ENCODE results near the gene CPNE7. TPM values are rescaled to one million over a fixed set of nuclear protein-coding genes. Genes with fewer than 3 reads are reported as not detected.

The CPNE7 gene
- total and polyA plus RNA-seq, 2 donors (not counting 1 experiment from before 2014, with no cell fraction given), result 0.51 to 0.76 TPM

- H3K4me1 Mint-ChIP-seq, result peaks cover 9% of the 10 kb centered on the region
- Histone ChIP-seq H3K4me2 (replicated peaks; ENCODE audit: low read depth, low read length, poor library complexity, severe bottlenecking) (no peak overlapping the region), H3K36me3 (replicated peaks in 1 of 2; ENCODE audit: control extremely low read depth in 1 of 2, control insufficient read depth in 1 of 2, extremely low read depth in 1 of 2, insufficient read depth in 2 of 2, low read length in 1 of 2) (no peaks in the 10 kb centered on the region), H3K79me2 (ENCODE audit: control insufficient read depth, insufficient read depth, low read length) (no peaks in the 10 kb centered on the region), H2AFZ (ENCODE audit: insufficient read depth, low read depth, low read length, poor library complexity, severe bottlenecking) (no peak overlapping the region), H3K9me3 (ENCODE audit: control extremely low read depth in 1 of 3, control insufficient read depth in 2 of 3, insufficient read depth in 1 of 3, low read length in 2 of 3) (peaks cover 0 to 12% (median 0%) of the 10 kb centered on the region in 3 donors), H4K20me1 (ENCODE audit: control insufficient read depth, insufficient read depth, low read length, poor library complexity, severe bottlenecking) (no peaks in the 10 kb centered on the region), H3K27me3 (replicated peaks in 1 of 4; ENCODE audit: control extremely low read depth in 1 of 4, control insufficient read depth in 3 of 4, insufficient read depth in 4 of 4, low read length in 3 of 4) (peaks cover 0 to 4% (median 0%) of the 10 kb centered on the region in 4 experiments), H3K4me1 (ENCODE audit: control insufficient read depth in 2 of 2, insufficient read depth in 2 of 2, low read length in 2 of 2) (peaks cover 0 to 8% of the 10 kb centered on the region in 2 donors), H3K9ac (ENCODE audit: low read length) (no peak overlapping the region), H3K4me3 (ENCODE audit: control extremely low read depth in 1 of 5, extremely low read depth in 1 of 5, insufficient read depth in 1 of 5, low read depth in 2 of 5, low read length in 4 of 5) (no peak overlapping the region), H3K27ac (ENCODE audit: low read length in 2 of 2) (peak overlapping the region; percentile 24 to 58)
- no peak for DNase-seq
- POLR2A ChIA-PET, result no interaction called here
- WGBS (ENCODE audit: insufficient coverage), result 74% methylated on average over 6 of the region's 6 CpGs
- peaks cover 9% of the 10 kb centered on the region for H3K27me3 Mint-ChIP-seq
- intact Hi-C loops (cut with micrococcal nuclease), result loop anchor here (2.0 kb wide), 1 partner anchor 244 kb away; no protein-coding TSS in a partner anchor
- CTCF ChIA-PET, result no interaction called here
- H3K27ac Mint-ChIP-seq, result no peak overlapping the region
- no peak for TF ChIP-seq EZH2 (IDR thresholded peaks at IDR 0.05; ENCODE audit: borderline replicate concordance, insufficient read depth, low read depth, low read length, poor library complexity, severe bottlenecking)
- no peak for TF ChIP-seq CTCF (IDR thresholded peaks at IDR 0.05)
- no peak overlapping the region for H3K4me3 Mint-ChIP-seq
- ATAC-seq (ENCODE audit: low read depth), result no peak
- H3K9me3 Mint-ChIP-seq (ENCODE audit: insufficient read depth), result no peaks in the 10 kb centered on the region
Measured at GRCh38 chr16:89617036-89617435, 41.5 kb downstream of the CPNE7 start.

GRCh38 chr16:89618109-89618998, 42.8 kb downstream of the CPNE7 start:
- DNase-seq, result no peak
- H3K4me2 ChIP-seq (replicated peaks; ENCODE audit: low read depth, low read length, poor library complexity, severe bottlenecking), result no peak overlapping the region
- ChIA-PET POLR2A (no interaction called here), CTCF (no interaction called here)
- no peak overlapping the region for H3K4me3 ChIP-seq (ENCODE audit: control extremely low read depth in 1 of 5, extremely low read depth in 1 of 5, insufficient read depth in 1 of 5, low read depth in 2 of 5, low read length in 4 of 5)
- no peak for ATAC-seq (ENCODE audit: low read depth)
- Mint-ChIP-seq H3K4me1 (peaks cover 9% of the 10 kb centered on the region), H3K4me3 (no peak overlapping the region), H3K27ac (no peak overlapping the region), H3K27me3 (peaks cover 4% of the 10 kb centered on the region), H3K9me3 (ENCODE audit: insufficient read depth) (no peaks in the 10 kb centered on the region)
- no peak overlapping the region for H3K9ac ChIP-seq (ENCODE audit: low read length)
- WGBS (ENCODE audit: insufficient coverage), result 86% methylated on average over 5 of the region's 16 CpGs
- H3K27ac ChIP-seq (ENCODE audit: low read length in 2 of 2), result no peak overlapping the region
- H2AFZ ChIP-seq (ENCODE audit: insufficient read depth, low read depth, low read length, poor library complexity, severe bottlenecking), result no peak overlapping the region
- H3K4me1 ChIP-seq (ENCODE audit: control insufficient read depth in 2 of 2, insufficient read depth in 2 of 2, low read length in 2 of 2), result peaks cover 0 to 8% of the 10 kb centered on the region in 2 donors
- peaks cover 0 to 12% (median 0%) of the 10 kb centered on the region in 3 donors for H3K9me3 ChIP-seq (ENCODE audit: control extremely low read depth in 1 of 3, control insufficient read depth in 2 of 3, insufficient read depth in 1 of 3, low read length in 2 of 3)
- H3K27me3 ChIP-seq (replicated peaks in 1 of 4; ENCODE audit: control extremely low read depth in 1 of 4, control insufficient read depth in 3 of 4, insufficient read depth in 4 of 4, low read length in 3 of 4), result peaks cover 0 to 3% (median 0%) of the 10 kb centered on the region in 4 experiments
- TF ChIP-seq CTCF (IDR thresholded peaks at IDR 0.05), result no peak
- no peak for TF ChIP-seq EZH2 (IDR thresholded peaks at IDR 0.05; ENCODE audit: borderline replicate concordance, insufficient read depth, low read depth, low read length, poor library complexity, severe bottlenecking)
- intact Hi-C loops (cut with micrococcal nuclease), result no loop called here
- no peaks in the 10 kb centered on the region for H3K79me2 ChIP-seq (ENCODE audit: control insufficient read depth, insufficient read depth, low read length)
- no peaks in the 10 kb centered on the region for H4K20me1 ChIP-seq (ENCODE audit: control insufficient read depth, insufficient read depth, low read length, poor library complexity, severe bottlenecking)
- H3K36me3 ChIP-seq (replicated peaks in 1 of 2; ENCODE audit: control extremely low read depth in 1 of 2, control insufficient read depth in 1 of 2, extremely low read depth in 1 of 2, insufficient read depth in 2 of 2, low read length in 1 of 2), result no peaks in the 10 kb centered on the region

Measured in B cell (primary cell).